Fibroblast of villous mesenchyme (primary cell): ENCODE results near the gene TATDN2. TPM values are rescaled to one million over a fixed set of nuclear protein-coding genes. Genes with fewer than 3 reads are reported as not detected.
A peak's percentile ranks its signal among the peaks of the same experiment; 100 is the strongest.

Experiments
- DNase-seq: peaks from one replicate; pipeline ENCODE4 v3.0.0-alpha.2; 2010; ENCODE audit warnings: low read depth
- H3K4me3 ChIP-seq: 2 replicates; pipeline ENCODE4 v1.5.1; 2011; ENCODE audit warnings: low read depth, mild to moderate bottlenecking, low read length
- total RNA-seq: library from RNA; depleted of rRNA; stranded (reverse); fragments of >200 nt; gene quantifications from 2 replicates; pipeline ENCODE4 v1.2.3, GENCODE V29; 2012
- TF ChIP-seq, protein P1 (sequence below): IDR thresholded peaks from 2 replicates; pipeline ENCODE4 v1.5.1; 2012; ENCODE audit warnings: low read depth, mild to moderate bottlenecking, low read length; ENCODE audit not compliant: insufficient read depth

TATDN2 gene
- total RNA-seq, 1 donor, result 16.0 TPM

GRCh38 chr3:10238345-10239183 is 9.7 kb upstream of the TATDN2 start:
- TF ChIP-seq, protein P1, sequence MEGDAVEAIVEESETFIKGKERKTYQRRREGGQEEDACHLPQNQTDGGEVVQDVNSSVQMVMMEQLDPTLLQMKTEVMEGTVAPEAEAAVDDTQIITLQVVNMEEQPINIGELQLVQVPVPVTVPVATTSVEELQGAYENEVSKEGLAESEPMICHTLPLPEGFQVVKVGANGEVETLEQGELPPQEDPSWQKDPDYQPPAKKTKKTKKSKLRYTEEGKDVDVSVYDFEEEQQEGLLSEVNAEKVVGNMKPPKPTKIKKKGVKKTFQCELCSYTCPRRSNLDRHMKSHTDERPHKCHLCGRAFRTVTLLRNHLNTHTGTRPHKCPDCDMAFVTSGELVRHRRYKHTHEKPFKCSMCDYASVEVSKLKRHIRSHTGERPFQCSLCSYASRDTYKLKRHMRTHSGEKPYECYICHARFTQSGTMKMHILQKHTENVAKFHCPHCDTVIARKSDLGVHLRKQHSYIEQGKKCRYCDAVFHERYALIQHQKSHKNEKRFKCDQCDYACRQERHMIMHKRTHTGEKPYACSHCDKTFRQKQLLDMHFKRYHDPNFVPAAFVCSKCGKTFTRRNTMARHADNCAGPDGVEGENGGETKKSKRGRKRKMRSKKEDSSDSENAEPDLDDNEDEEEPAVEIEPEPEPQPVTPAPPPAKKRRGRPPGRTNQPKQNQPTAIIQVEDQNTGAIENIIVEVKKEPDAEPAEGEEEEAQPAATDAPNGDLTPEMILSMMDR, result no peak

DNA sequence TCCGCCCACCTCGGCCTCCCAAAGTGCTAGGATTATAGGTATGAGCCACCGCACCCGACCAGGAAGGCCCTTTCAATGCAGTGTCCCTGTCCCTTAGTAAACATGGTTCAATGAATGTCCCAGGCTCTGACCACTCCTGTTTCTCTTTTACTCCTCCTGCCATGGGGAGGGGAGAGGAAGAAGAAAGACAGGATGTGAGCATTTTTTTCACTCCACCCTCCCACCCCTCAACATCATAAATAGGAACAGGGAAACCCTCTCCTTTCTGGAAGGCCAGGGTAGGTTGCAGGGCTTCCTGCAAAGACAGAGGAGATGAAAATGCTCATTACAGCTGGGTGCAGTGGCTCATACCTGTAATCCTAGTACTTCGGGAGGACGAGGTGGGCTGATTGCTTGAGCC is 7.5 kb upstream of the TATDN2 start:
- no peak for DNase-seq
- TF ChIP-seq, protein P1, result no peak
- no peak overlapping the region for H3K4me3 ChIP-seq

More at GRCh38 chr3:10238345-10239183, 9.7 kb upstream of the TATDN2 start:
- no peak for DNase-seq
- H3K4me3 ChIP-seq, result no peak overlapping the region

- TF ChIP-seq, protein P1, result no peak
- no peak overlapping the region for H3K4me3 ChIP-seq
- DNase-seq, result no peak
Observed at GRCh38 chr3:10242182-10243065, 5.8 kb upstream of the TATDN2 start.

DNA sequence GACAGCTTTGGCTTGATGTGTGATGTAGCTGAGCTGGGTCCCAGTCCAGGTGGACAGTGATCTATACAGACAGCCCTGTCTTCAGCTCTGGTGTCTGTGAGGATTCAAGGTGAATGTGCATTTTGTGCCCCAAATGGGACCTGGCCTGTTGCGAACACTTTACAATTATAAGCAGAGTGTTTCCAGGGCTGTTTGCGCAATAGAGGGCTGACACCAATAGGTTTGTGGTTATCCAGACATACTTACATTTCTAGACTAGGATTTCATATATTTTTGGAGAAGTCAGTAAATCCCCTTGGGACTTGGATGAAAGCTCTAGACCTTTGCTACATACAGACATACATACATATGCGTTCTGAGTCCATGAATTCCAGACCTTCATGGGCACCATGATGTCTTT is 4.2 kb upstream of the TATDN2 start:
- H3K4me3 ChIP-seq, result no peak overlapping the region
- TF ChIP-seq, protein P1, result no peak
- DNase-seq, result no peak

GRCh38 chr3:10245081-10245712 is 3.1 kb upstream of the TATDN2 start:
- no peak overlapping the region for H3K4me3 ChIP-seq
- DNase-seq, result no peak
- TF ChIP-seq, protein P1, result no peak

GRCh38 chr3:10247679-10248183 is 528 bp upstream of the TATDN2 start:
- no peak for DNase-seq
- TF ChIP-seq, protein P1, result no peak
- H3K4me3 ChIP-seq, result peak overlapping the region; percentile 81
